HEK293 (cell line): ENCODE measurements around the gene SLIT1.

ENCODE experiments used
- CTCF ChIA-PET: fragments of 350-600 bp; formaldehyde crosslinking; extraction: SDS; loops from one replicate; lab custom pipeline; 2021; ENCODE audit warnings: antibody characterized with exemption; lab: Yijun Ruan, JAX
- POLR2A ChIA-PET: fragments of 300-600 bp; formaldehyde crosslinking; extraction: SDS; loops from one replicate; lab custom pipeline; 2020; ENCODE audit warnings: antibody characterized with exemption, inconsistent platforms; lab: Yijun Ruan, JAX
- H3K27ac ChIP-seq: fragments of 200-500 bp; sonication (Bioruptor generic); 2 replicates; pipeline ENCODE4 v1.5.1; 2014; ENCODE audit warnings: low read depth, low read length, control low read depth, inconsistent platforms; ENCODE audit errors: extremely low read depth
- H3K36me3 ChIP-seq, 2 experiments: fragments of 200-500 bp in 1 of 2; sonication (Bioruptor generic) in 1 of 2; 1 replicate in 1 of 2; 2 replicates in 1 of 2; pipeline ENCODE4 v1.5.1; 2014 to 2017; ENCODE audit warnings: inconsistent platforms in 2 of 2, low read length in 2 of 2; ENCODE audit not compliant: control insufficient read depth in 2 of 2, insufficient read depth in 1 of 2
- H3K4me1 ChIP-seq: fragments of 200-500 bp; sonication (Bioruptor generic); 2 replicates; pipeline ENCODE4 v1.5.1; 2014; ENCODE audit warnings: mild to moderate bottlenecking, low read length, inconsistent platforms; ENCODE audit not compliant: control insufficient read depth, insufficient read depth
- H3K4me3 ChIP-seq: 2 replicates; pipeline ENCODE4 v1.5.1; 2011; ENCODE audit warnings: low read depth, mild to moderate bottlenecking, control low read depth, low read length, moderate library complexity
- H3K9me3 ChIP-seq: fragments of 200-500 bp; sonication (Bioruptor generic); 2 replicates; pipeline ENCODE4 v1.5.1; 2014; ENCODE audit warnings: low read depth, low read length, inconsistent platforms; ENCODE audit not compliant: control insufficient read depth, insufficient read depth
- EGR2 ChIP-seq: fragments of 450-650 bp; formaldehyde crosslinking; IDR thresholded peaks from 2 replicates; pipeline ENCODE4 v1.5.1; 2016; ENCODE audit warnings: low read depth, missing biosample characterization, missing genetic modification characterization
- GLIS1 ChIP-seq: fragments of 450-650 bp; formaldehyde crosslinking; IDR thresholded peaks from 2 replicates; pipeline ENCODE4 v1.5.1; 2016; ENCODE audit warnings: missing biosample characterization, missing genetic modification characterization
- HOXD13 ChIP-seq: sonication (generic); formaldehyde crosslinking; IDR thresholded peaks from 2 replicates; pipeline ENCODE4 v1.8.0; 2022; ENCODE audit warnings: missing genetic modification reagents, borderline replicate concordance
- MYNN ChIP-seq: fragments of 450-650 bp; formaldehyde crosslinking; IDR thresholded peaks from 2 replicates; pipeline ENCODE4 v1.5.1; 2016; ENCODE audit warnings: missing biosample characterization, missing genetic modification characterization, borderline replicate concordance
- YY2 ChIP-seq: fragments of 450-650 bp; formaldehyde crosslinking; IDR thresholded peaks from 2 replicates; pipeline ENCODE4 v1.5.1; 2016; ENCODE audit warnings: missing biosample characterization, missing genetic modification characterization
- ZFHX2 ChIP-seq: fragments of 450-650 bp; formaldehyde crosslinking; conservative IDR thresholded peaks from 2 replicates; pipeline ENCODE4 v1.5.1; 2016; ENCODE audit warnings: missing biosample characterization, missing genetic modification characterization
- ZFP69B ChIP-seq: fragments of 450-650 bp; formaldehyde crosslinking; IDR thresholded peaks from 2 replicates; pipeline ENCODE4 v1.5.1; 2016; ENCODE audit warnings: missing biosample characterization, missing genetic modification characterization
- ZNF112 ChIP-seq: fragments of 450-650 bp; formaldehyde crosslinking; IDR thresholded peaks from 2 replicates; pipeline ENCODE4 v1.5.0; 2017; ENCODE audit warnings: missing biosample characterization, missing genetic modification characterization
- ZNF155 ChIP-seq: fragments of 450-650 bp; formaldehyde crosslinking; IDR thresholded peaks from 2 replicates; pipeline ENCODE4 v1.5.1; 2016; ENCODE audit warnings: missing biosample characterization, missing genetic modification characterization
- ZNF211 ChIP-seq: fragments of 450-650 bp; formaldehyde crosslinking; IDR thresholded peaks from 2 replicates; pipeline ENCODE4 v1.5.1; 2016; ENCODE audit warnings: low read depth, missing biosample characterization, missing genetic modification characterization
- ZNF214 ChIP-seq: fragments of 450-650 bp; formaldehyde crosslinking; IDR thresholded peaks from 2 replicates; pipeline ENCODE4 v1.5.1; 2017; ENCODE audit warnings: missing biosample characterization, mild to moderate bottlenecking, missing genetic modification characterization, borderline replicate concordance
- ZNF426 ChIP-seq: fragments of 450-650 bp; formaldehyde crosslinking; IDR thresholded peaks from 2 replicates; pipeline ENCODE4 v1.5.1; 2017; ENCODE audit warnings: missing biosample characterization, missing genetic modification characterization, mild to moderate bottlenecking, inconsistent platforms, moderate library complexity
- ZNF561 ChIP-seq: fragments of 450-650 bp; IDR thresholded peaks from 2 replicates; pipeline ENCODE4 v1.5.1; 2018; ENCODE audit warnings: missing biosample characterization, missing genetic modification characterization, borderline replicate concordance
- ZNF585B ChIP-seq: fragments of 450-650 bp; formaldehyde crosslinking; IDR thresholded peaks from 2 replicates; pipeline ENCODE4 v1.5.1; 2016; ENCODE audit warnings: missing biosample characterization, missing genetic modification characterization
- ZNF610 ChIP-seq: fragments of 450-650 bp; formaldehyde crosslinking; IDR thresholded peaks from 2 replicates; pipeline ENCODE4 v1.5.1; 2016; ENCODE audit warnings: missing biosample characterization, missing genetic modification characterization, borderline replicate concordance
- ZNF670 ChIP-seq: fragments of 450-650 bp; formaldehyde crosslinking; IDR thresholded peaks from 2 replicates; pipeline ENCODE4 v1.5.1; 2016; ENCODE audit warnings: missing biosample characterization, missing genetic modification characterization, low read depth
- ZNF677 ChIP-seq: fragments of 450-650 bp; IDR thresholded peaks from 2 replicates; pipeline ENCODE4 v1.5.0; 2018; ENCODE audit warnings: missing biosample characterization, mild to moderate bottlenecking, missing genetic modification characterization, moderate library complexity
- ZNF707 ChIP-seq: fragments of 450-650 bp; formaldehyde crosslinking; IDR thresholded peaks from 2 replicates; pipeline ENCODE4 v1.5.1; 2016; ENCODE audit warnings: missing biosample characterization, missing genetic modification characterization
- TF ChIP-seq, protein P1 (sequence below): fragments of 450-650 bp; formaldehyde crosslinking; IDR thresholded peaks from 2 replicates; pipeline ENCODE4 v1.5.1; 2016; ENCODE audit warnings: missing biosample characterization, missing genetic modification characterization
- TF ChIP-seq, protein P2 (sequence below): fragments of 450-650 bp; formaldehyde crosslinking; IDR thresholded peaks from 2 replicates; pipeline ENCODE4 v1.5.1; 2016; ENCODE audit warnings: missing biosample characterization, missing genetic modification characterization
- TF ChIP-seq, protein P3 (sequence below): fragments of 450-650 bp; formaldehyde crosslinking; IDR thresholded peaks from 2 replicates; pipeline ENCODE4 v1.5.1; 2016; ENCODE audit warnings: missing biosample characterization, missing genetic modification characterization, borderline replicate concordance

SLIT1 gene

DNA sequence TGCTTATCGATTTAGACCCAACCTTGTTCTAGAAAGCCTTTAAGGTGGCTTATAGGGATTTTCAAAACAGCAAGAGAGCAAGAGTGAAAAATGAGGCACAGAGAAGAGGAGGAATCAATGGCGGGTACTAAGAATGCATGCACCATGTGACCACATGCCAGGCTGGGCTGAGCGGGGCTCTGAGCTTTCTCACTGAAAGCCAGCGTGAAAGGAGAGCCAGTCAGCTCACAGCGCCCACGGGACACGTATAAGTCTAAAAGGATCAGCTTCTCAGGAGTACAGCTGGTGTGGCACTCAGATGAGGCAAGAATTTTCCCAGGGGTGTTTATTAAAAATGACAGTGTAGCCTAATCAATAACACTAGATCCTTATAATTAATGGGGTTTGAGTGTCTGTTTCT lies 114.3 kb downstream of the SLIT1 start:
- Histone ChIP-seq H3K4me3 (no peak overlapping the region), H3K9me3 (no peaks in the 10 kb centered on the region), H3K4me1 (no peaks in the 10 kb centered on the region), H3K27ac (no peak overlapping the region)
- CTCF ChIA-PET, result interaction anchor here (0.6 to 6.4 kb wide), 11 partner anchors 10 to 701 kb away, joined by 4 to 188 read pairs (median 25); no protein-coding TSS in a partner anchor
- TF ChIP-seq ZNF155, result no peak
- no peak for TF ChIP-seq ZNF211 (tag by site-specific recombination)
- no peak for TF ChIP-seq ZNF670 (tag by site-specific recombination)
- TF ChIP-seq ZNF112 (tag by site-specific recombination), result no peak
- no peak for TF ChIP-seq ZNF610
- TF ChIP-seq ZNF585B (tag by site-specific recombination), result no peak
- no peak for TF ChIP-seq ZNF214 (tag by site-specific recombination)
- TF ChIP-seq, protein P1, sequence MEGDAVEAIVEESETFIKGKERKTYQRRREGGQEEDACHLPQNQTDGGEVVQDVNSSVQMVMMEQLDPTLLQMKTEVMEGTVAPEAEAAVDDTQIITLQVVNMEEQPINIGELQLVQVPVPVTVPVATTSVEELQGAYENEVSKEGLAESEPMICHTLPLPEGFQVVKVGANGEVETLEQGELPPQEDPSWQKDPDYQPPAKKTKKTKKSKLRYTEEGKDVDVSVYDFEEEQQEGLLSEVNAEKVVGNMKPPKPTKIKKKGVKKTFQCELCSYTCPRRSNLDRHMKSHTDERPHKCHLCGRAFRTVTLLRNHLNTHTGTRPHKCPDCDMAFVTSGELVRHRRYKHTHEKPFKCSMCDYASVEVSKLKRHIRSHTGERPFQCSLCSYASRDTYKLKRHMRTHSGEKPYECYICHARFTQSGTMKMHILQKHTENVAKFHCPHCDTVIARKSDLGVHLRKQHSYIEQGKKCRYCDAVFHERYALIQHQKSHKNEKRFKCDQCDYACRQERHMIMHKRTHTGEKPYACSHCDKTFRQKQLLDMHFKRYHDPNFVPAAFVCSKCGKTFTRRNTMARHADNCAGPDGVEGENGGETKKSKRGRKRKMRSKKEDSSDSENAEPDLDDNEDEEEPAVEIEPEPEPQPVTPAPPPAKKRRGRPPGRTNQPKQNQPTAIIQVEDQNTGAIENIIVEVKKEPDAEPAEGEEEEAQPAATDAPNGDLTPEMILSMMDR (tag by site-specific recombination), result no peak
- no peak for TF ChIP-seq ZNF707 (tag by site-specific recombination)
- TF ChIP-seq ZFHX2, result no peak
- no peak for TF ChIP-seq ZNF561 (tag by site-specific recombination)
- no peak for TF ChIP-seq GLIS1 (tag by site-specific recombination)
- no peak for TF ChIP-seq ZNF677 (tag by site-specific recombination)
- no peak for TF ChIP-seq YY2 (tag by site-specific recombination)
- TF ChIP-seq, protein P2, sequence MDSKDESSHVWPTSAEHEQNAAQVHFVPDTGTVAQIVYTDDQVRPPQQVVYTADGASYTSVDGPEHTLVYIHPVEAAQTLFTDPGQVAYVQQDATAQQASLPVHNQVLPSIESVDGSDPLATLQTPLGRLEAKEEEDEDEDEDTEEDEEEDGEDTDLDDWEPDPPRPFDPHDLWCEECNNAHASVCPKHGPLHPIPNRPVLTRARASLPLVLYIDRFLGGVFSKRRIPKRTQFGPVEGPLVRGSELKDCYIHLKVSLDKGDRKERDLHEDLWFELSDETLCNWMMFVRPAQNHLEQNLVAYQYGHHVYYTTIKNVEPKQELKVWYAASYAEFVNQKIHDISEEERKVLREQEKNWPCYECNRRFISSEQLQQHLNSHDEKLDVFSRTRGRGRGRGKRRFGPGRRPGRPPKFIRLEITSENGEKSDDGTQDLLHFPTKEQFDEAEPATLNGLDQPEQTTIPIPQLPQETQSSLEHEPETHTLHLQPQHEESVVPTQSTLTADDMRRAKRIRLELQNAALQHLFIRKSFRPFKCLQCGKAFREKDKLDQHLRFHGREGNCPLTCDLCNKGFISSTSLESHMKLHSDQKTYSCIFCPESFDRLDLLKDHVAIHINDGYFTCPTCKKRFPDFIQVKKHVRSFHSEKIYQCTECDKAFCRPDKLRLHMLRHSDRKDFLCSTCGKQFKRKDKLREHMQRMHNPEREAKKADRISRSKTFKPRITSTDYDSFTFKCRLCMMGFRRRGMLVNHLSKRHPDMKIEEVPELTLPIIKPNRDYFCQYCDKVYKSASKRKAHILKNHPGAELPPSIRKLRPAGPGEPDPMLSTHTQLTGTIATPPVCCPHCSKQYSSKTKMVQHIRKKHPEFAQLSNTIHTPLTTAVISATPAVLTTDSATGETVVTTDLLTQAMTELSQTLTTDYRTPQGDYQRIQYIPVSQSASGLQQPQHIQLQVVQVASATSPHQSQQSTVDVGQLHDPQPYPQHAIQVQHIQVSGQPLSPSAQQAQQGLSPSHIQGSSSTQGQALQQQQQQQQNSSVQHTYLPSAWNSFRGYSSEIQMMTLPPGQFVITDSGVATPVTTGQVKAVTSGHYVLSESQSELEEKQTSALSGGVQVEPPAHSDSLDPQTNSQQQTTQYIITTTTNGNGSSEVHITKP (tag by site-specific recombination), result no peak
- TF ChIP-seq EGR2, result no peak
- TF ChIP-seq MYNN (tag by site-specific recombination), result no peak
- no peak for TF ChIP-seq HOXD13 (CRISPR knock-in tag)
- TF ChIP-seq, all 188 proteins: peak for 0
- POLR2A ChIA-PET, result no interaction called here
- H3K36me3 ChIP-seq, result no peaks in the 10 kb centered on the region

- no peak overlapping the region for H3K27ac ChIP-seq
- no peaks in the 10 kb centered on the region for H3K36me3 ChIP-seq
- POLR2A ChIA-PET, result interaction anchor here (1.0 kb wide), 1 partner anchor 556 kb away, joined by 3 read pairs; the partner anchor contains the start of gene TLL2
- H3K9me3 ChIP-seq, result no peaks in the 10 kb centered on the region
- no peak overlapping the region for H3K4me3 ChIP-seq
- CTCF ChIA-PET, result interaction anchor here (0.8 to 6.4 kb wide), 8 partner anchors 11 to 699 kb away, joined by 3 to 188 read pairs (median 6); no protein-coding TSS in a partner anchor
- H3K4me1 ChIP-seq, result no peaks in the 10 kb centered on the region
- TF ChIP-seq ZNF426 (tag by site-specific recombination) (no peak), ZFP69B (peak; percentile 57; the same call in 1 of the 2 replicates), EGR2 (no peak)
- TF ChIP-seq, protein P3, sequence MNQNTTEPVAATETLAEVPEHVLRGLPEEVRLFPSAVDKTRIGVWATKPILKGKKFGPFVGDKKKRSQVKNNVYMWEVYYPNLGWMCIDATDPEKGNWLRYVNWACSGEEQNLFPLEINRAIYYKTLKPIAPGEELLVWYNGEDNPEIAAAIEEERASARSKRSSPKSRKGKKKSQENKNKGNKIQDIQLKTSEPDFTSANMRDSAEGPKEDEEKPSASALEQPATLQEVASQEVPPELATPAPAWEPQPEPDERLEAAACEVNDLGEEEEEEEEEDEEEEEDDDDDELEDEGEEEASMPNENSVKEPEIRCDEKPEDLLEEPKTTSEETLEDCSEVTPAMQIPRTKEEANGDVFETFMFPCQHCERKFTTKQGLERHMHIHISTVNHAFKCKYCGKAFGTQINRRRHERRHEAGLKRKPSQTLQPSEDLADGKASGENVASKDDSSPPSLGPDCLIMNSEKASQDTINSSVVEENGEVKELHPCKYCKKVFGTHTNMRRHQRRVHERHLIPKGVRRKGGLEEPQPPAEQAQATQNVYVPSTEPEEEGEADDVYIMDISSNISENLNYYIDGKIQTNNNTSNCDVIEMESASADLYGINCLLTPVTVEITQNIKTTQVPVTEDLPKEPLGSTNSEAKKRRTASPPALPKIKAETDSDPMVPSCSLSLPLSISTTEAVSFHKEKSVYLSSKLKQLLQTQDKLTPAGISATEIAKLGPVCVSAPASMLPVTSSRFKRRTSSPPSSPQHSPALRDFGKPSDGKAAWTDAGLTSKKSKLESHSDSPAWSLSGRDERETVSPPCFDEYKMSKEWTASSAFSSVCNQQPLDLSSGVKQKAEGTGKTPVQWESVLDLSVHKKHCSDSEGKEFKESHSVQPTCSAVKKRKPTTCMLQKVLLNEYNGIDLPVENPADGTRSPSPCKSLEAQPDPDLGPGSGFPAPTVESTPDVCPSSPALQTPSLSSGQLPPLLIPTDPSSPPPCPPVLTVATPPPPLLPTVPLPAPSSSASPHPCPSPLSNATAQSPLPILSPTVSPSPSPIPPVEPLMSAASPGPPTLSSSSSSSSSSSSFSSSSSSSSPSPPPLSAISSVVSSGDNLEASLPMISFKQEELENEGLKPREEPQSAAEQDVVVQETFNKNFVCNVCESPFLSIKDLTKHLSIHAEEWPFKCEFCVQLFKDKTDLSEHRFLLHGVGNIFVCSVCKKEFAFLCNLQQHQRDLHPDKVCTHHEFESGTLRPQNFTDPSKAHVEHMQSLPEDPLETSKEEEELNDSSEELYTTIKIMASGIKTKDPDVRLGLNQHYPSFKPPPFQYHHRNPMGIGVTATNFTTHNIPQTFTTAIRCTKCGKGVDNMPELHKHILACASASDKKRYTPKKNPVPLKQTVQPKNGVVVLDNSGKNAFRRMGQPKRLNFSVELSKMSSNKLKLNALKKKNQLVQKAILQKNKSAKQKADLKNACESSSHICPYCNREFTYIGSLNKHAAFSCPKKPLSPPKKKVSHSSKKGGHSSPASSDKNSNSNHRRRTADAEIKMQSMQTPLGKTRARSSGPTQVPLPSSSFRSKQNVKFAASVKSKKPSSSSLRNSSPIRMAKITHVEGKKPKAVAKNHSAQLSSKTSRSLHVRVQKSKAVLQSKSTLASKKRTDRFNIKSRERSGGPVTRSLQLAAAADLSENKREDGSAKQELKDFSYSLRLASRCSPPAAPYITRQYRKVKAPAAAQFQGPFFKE (tag by site-specific recombination), result no peak
- TF ChIP-seq, protein P1 (tag by site-specific recombination), result no peak
Measured at GRCh38 chr10:97069576-97070362, 116.0 kb downstream of the SLIT1 start.
